Keratinocyte (primary cell): ENCODE results near the gene HSPA12B. TPM values are rescaled to one million over a fixed set of nuclear protein-coding genes. Genes with fewer than 3 reads are reported as not detected.

Source experiments
- DNase-seq: peaks from one replicate; pipeline ENCODE4 v3.0.0-alpha.2; 2011; ENCODE audit warnings: low read depth, missing footprints, low spot score
- FAIRE-seq: peaks from 2 replicates; lab custom pipeline; 2011; peaks lifted over from hg19 to GRCh38; lab: Jason Lieb, UNC
- H2AFZ ChIP-seq: 2 replicates; pipeline ENCODE4 v1.6.0; 2012; ENCODE audit warnings: low read length, control low read depth, inconsistent platforms; ENCODE audit not compliant: control insufficient read depth
- H3K27ac ChIP-seq: 2 replicates; pipeline ENCODE4 v1.5.1; 2011; ENCODE audit warnings: low read length; ENCODE audit not compliant: control insufficient read depth, insufficient read depth
- H3K27me3 ChIP-seq: 3 replicates; pipeline ENCODE4 v1.6.0; 2011; ENCODE audit warnings: low read length; ENCODE audit not compliant: control insufficient read depth, insufficient read depth; ENCODE audit errors: extremely low read depth
- H3K36me3 ChIP-seq, 2 experiments: 2 replicates in 1 of 2; 3 replicates in 1 of 2; pipeline ENCODE4 v1.5.1; 2011; ENCODE audit warnings: low read length in 2 of 2, mild to moderate bottlenecking in 1 of 2; ENCODE audit not compliant: control insufficient read depth in 2 of 2, insufficient read depth in 2 of 2; ENCODE audit errors: extremely low read depth in 1 of 2
- H3K4me1 ChIP-seq: 3 replicates; pipeline ENCODE4 v1.5.1; 2011; ENCODE audit warnings: low read length; ENCODE audit not compliant: control insufficient read depth, insufficient read depth; ENCODE audit errors: extremely low read depth
- H3K4me2 ChIP-seq: 3 replicates; pipeline ENCODE4 v1.6.0; 2011; ENCODE audit warnings: low read depth, low read length; ENCODE audit not compliant: control insufficient read depth, insufficient read depth; ENCODE audit errors: extremely low read depth
- H3K4me3 ChIP-seq, 3 experiments: fragments of 200-600 bp in 1 of 3; sonication (generic) in 1 of 3; 2 replicates in 2 of 3; 3 replicates in 1 of 3; pipeline ENCODE4 v1.5.1; 2011 to 2016; ENCODE audit warnings: low read length in 3 of 3, mild to moderate bottlenecking in 3 of 3, control low read depth in 2 of 3, inconsistent platforms in 1 of 3, low read depth in 1 of 3, mixed read lengths in 1 of 3, mixed run types in 1 of 3, moderate library complexity in 1 of 3; ENCODE audit not compliant: control insufficient read depth in 2 of 3, insufficient read depth in 2 of 3; ENCODE audit errors: extremely low read depth in 1 of 3
- H3K79me2 ChIP-seq: 2 replicates; pipeline ENCODE4 v1.6.0; 2012; ENCODE audit warnings: low read length; ENCODE audit not compliant: control insufficient read depth, insufficient read depth
- H3K9ac ChIP-seq: 3 replicates; pipeline ENCODE4 v1.6.0; 2011; ENCODE audit warnings: low read length; ENCODE audit not compliant: control insufficient read depth, insufficient read depth; ENCODE audit errors: extremely low read depth
- H3K9me1 ChIP-seq: 3 replicates; pipeline ENCODE4 v1.6.0; 2011; ENCODE audit warnings: low read length; ENCODE audit not compliant: control insufficient read depth, insufficient read depth; ENCODE audit errors: extremely low read depth
- H3K9me3 ChIP-seq: 2 replicates; pipeline ENCODE4 v1.5.1; 2012; ENCODE audit warnings: low read depth, low read length; ENCODE audit not compliant: control insufficient read depth
- H4K20me1 ChIP-seq: 3 replicates; pipeline ENCODE4 v1.6.0; 2011; ENCODE audit warnings: low read length; ENCODE audit not compliant: control insufficient read depth, insufficient read depth; ENCODE audit errors: extremely low read depth
- EZH2 ChIP-seq: IDR thresholded peaks from one replicate; pipeline ENCODE4 v1.6.1; 2012; ENCODE audit warnings: inconsistent platforms, mild to moderate bottlenecking, low read length, moderate library complexity
- dilution Hi-C: fragments of 300-500 bp; cut with MboI; formaldehyde crosslinking; loops from one replicate; pipeline ENCODE4 v1.7.0; 2020; ENCODE audit warnings: low sequenced_read_pairs; ENCODE audit not compliant: extremely low pct_ligation_motif_present
- polyA plus RNA-seq, 5 experiments: library from polyadenylated mRNA; depleted of rRNA in 3 of 5; stranded (reverse) in 3 of 5; stranded (forward) in 1 of 5; unstranded in 1 of 5; fragments of >200 nt; gene quantifications; 1 replicate in 1 of 5; 2 replicates in 3 of 5; 3 replicates in 1 of 5; pipeline versions ENCODE4 v1.2.1 to v1.2.3, GENCODE V29; 2011 to 2012; ENCODE audit warnings: missing spikeins in 2 of 5, low read depth in 1 of 5, low replicate concordance in 1 of 5
- TF ChIP-seq, protein P1 (sequence below), 3 experiments: IDR thresholded peaks in 1 of 3; conservative IDR thresholded peaks in 1 of 3; optimal IDR thresholded peaks in 1 of 3; 2 replicates in 2 of 3; 3 replicates in 1 of 3; pipeline versions ENCODE3 to v1.5.1; 2011; ENCODE audit warnings: low read length in 3 of 3, mild to moderate bottlenecking in 3 of 3, moderate library complexity in 2 of 3, control low read depth in 1 of 3, inconsistent platforms in 1 of 3; ENCODE audit not compliant: insufficient read depth in 2 of 3; ENCODE audit errors: extremely low read depth in 1 of 3

Gene HSPA12B
- polyA plus RNA-seq, 1 donor (not counting 4 experiments of a cell fraction or from before 2014, with no cell fraction given), result not detected

- no peak overlapping the region for H3K4me2 ChIP-seq
- FAIRE-seq (no peak), DNase-seq (no peak)
- dilution Hi-C loops, result no loop called here
- H4K20me1 ChIP-seq, result no peaks in the 10 kb centered on the region
- no peak overlapping the region for H2AFZ ChIP-seq
- H3K9me1 ChIP-seq, result no peaks in the 10 kb centered on the region
- no peak overlapping the region for H3K4me3 ChIP-seq
- TF ChIP-seq, protein P1, sequence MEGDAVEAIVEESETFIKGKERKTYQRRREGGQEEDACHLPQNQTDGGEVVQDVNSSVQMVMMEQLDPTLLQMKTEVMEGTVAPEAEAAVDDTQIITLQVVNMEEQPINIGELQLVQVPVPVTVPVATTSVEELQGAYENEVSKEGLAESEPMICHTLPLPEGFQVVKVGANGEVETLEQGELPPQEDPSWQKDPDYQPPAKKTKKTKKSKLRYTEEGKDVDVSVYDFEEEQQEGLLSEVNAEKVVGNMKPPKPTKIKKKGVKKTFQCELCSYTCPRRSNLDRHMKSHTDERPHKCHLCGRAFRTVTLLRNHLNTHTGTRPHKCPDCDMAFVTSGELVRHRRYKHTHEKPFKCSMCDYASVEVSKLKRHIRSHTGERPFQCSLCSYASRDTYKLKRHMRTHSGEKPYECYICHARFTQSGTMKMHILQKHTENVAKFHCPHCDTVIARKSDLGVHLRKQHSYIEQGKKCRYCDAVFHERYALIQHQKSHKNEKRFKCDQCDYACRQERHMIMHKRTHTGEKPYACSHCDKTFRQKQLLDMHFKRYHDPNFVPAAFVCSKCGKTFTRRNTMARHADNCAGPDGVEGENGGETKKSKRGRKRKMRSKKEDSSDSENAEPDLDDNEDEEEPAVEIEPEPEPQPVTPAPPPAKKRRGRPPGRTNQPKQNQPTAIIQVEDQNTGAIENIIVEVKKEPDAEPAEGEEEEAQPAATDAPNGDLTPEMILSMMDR (optimal IDR thresholded peaks at IDR 0.05 in 1 of 3, IDR thresholded peaks at IDR 0.05 in 1 of 3, conservative IDR thresholded peaks at IDR 0.05 in 1 of 3; ENCODE audit: extremely low read depth in 1 of 3, insufficient read depth in 2 of 3, low read length in 3 of 3), result no peak
- no peak for TF ChIP-seq EZH2
- H3K9ac ChIP-seq, result no peak overlapping the region
- H3K27me3 ChIP-seq, result peaks cover 4% of the 10 kb centered on the region
- H3K9me3 ChIP-seq, result no peaks in the 10 kb centered on the region
- no peak overlapping the region for H3K27ac ChIP-seq
- H3K79me2 ChIP-seq, result no peaks in the 10 kb centered on the region
- no peaks in the 10 kb centered on the region for H3K4me1 ChIP-seq
- no peaks in the 10 kb centered on the region for H3K36me3 ChIP-seq
These were observed 27.0 kb upstream of the HSPA12B start for GRCh38 chr20:3705491-3705969.

- H3K9ac ChIP-seq, result no peak overlapping the region
These were observed 26.3 kb upstream of the HSPA12B start for GRCh38 chr20:3705970-3706739.

More at GRCh38 chr20:3705970-3706739, 26.3 kb upstream of the HSPA12B start:
- no peaks in the 10 kb centered on the region for H4K20me1 ChIP-seq
- H3K27me3 ChIP-seq, result peaks cover 4% of the 10 kb centered on the region
- H3K4me2 ChIP-seq, result no peak overlapping the region
- no peak overlapping the region for H2AFZ ChIP-seq
- TF ChIP-seq, protein P1 (optimal IDR thresholded peaks at IDR 0.05 in 1 of 3, IDR thresholded peaks at IDR 0.05 in 1 of 3, conservative IDR thresholded peaks at IDR 0.05 in 1 of 3; ENCODE audit: extremely low read depth in 1 of 3, insufficient read depth in 2 of 3, low read length in 3 of 3), result no peak
- TF ChIP-seq EZH2, result no peak
- no peak overlapping the region for H3K27ac ChIP-seq
- H3K79me2 ChIP-seq, result no peaks in the 10 kb centered on the region
- FAIRE-seq (no peak), DNase-seq (no peak)
- no peaks in the 10 kb centered on the region for H3K4me1 ChIP-seq
- no peak overlapping the region for H3K4me3 ChIP-seq
- H3K9me1 ChIP-seq, result no peaks in the 10 kb centered on the region
- no peaks in the 10 kb centered on the region for H3K36me3 ChIP-seq
- H3K9me3 ChIP-seq, result no peaks in the 10 kb centered on the region
- dilution Hi-C loops, result no loop called here
